ENCODE results near the gene PLIN5. TPM values are rescaled to one million over a fixed set of nuclear protein-coding genes. Genes with fewer than 3 reads are reported as not detected.

PLIN5 gene
- total RNA-seq, 1 experiment from 2014 or later, result 8.1 TPM

DNA sequence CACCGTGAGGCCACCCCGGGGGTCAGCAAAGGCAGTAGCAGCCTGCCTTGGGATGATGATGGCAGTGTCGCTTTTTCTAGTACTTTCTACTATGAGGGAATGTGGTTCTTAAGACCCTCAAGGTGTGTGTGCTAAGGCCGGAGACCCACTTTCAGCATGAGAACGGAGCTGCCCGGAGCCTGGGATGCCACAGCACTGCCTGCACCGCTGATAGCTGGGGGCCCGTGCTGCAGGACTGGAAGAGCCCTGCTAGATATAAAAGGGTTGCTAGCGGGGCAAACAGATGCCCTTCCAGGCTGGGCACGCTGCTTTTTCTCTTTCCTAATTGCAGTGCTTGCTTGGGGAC lies 31.2 kb downstream of the PLIN5 start:
- no peak overlapping the region for H2AFZ ChIP-seq (ENCODE audit: low read depth, low read length, poor library complexity, severe bottlenecking)
- no peaks in the 10 kb centered on the region for H3K27me3 ChIP-seq (ENCODE audit: insufficient read depth, low read length)
- ATAC-seq (no peak), DNase-seq (ENCODE audit: low read depth, low spot score) (no peak)
- H3K27ac ChIP-seq (ENCODE audit: low read depth, low read length), result no peak overlapping the region
- BruUV-seq (replicated peaks), result no TSS peak
- no peaks in the 10 kb centered on the region for H3K9me3 ChIP-seq (ENCODE audit: control insufficient read depth in 1 of 2, insufficient read depth in 1 of 2, low read depth in 1 of 2, low read length in 2 of 2)
- CTCF ChIA-PET, result interaction anchor here (1.2 kb wide), 1 partner anchor 237 kb away, joined by 3 read pairs; no protein-coding TSS in a partner anchor
- H3K4me1 ChIP-seq (ENCODE audit: control insufficient read depth in 1 of 2, insufficient read depth in 2 of 2, low read length in 2 of 2), result peaks cover 0 to 11% of the 10 kb centered on the region in 2 experiments; a peak in 2 of 4 replicates
- POLR2A ChIA-PET, result no interaction called here
- TF ChIP-seq ZNF274 (IDR thresholded peaks at IDR 0.05; ENCODE audit: low read depth, low read length), result no peak
- TF ChIP-seq POLR2AphosphoS5 (IDR thresholded peaks at IDR 0.05; ENCODE audit: low read depth, low read length), result no peak
- TF ChIP-seq SRF (IDR thresholded peaks at IDR 0.05; ENCODE audit: low read depth), result no peak
- no peak for TF ChIP-seq ELF1 (IDR thresholded peaks at IDR 0.05; ENCODE audit: borderline replicate concordance, low read depth)
- TF ChIP-seq, protein P1, sequence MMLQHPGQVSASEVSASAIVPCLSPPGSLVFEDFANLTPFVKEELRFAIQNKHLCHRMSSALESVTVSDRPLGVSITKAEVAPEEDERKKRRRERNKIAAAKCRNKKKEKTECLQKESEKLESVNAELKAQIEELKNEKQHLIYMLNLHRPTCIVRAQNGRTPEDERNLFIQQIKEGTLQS (IDR thresholded peaks at IDR 0.05), result no peak
- TF ChIP-seq POLR2A (IDR thresholded peaks at IDR 0.05; ENCODE audit: borderline replicate concordance, extremely low read depth, insufficient read depth, insufficient read length), result no peak
- TF ChIP-seq, protein P2, sequence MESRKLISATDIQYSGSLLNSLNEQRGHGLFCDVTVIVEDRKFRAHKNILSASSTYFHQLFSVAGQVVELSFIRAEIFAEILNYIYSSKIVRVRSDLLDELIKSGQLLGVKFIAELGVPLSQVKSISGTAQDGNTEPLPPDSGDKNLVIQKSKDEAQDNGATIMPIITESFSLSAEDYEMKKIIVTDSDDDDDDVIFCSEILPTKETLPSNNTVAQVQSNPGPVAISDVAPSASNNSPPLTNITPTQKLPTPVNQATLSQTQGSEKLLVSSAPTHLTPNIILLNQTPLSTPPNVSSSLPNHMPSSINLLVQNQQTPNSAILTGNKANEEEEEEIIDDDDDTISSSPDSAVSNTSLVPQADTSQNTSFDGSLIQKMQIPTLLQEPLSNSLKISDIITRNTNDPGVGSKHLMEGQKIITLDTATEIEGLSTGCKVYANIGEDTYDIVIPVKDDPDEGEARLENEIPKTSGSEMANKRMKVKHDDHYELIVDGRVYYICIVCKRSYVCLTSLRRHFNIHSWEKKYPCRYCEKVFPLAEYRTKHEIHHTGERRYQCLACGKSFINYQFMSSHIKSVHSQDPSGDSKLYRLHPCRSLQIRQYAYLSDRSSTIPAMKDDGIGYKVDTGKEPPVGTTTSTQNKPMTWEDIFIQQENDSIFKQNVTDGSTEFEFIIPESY (IDR thresholded peaks at IDR 0.05; ENCODE audit: extremely low read depth, insufficient replicate concordance, low read length), result no peak
- no peak for TF ChIP-seq REST (IDR thresholded peaks at IDR 0.05; ENCODE audit: low read depth)
- no peak for TF ChIP-seq TCF7L2 (IDR thresholded peaks at IDR 0.05; ENCODE audit: borderline replicate concordance, extremely low read depth, insufficient read depth, insufficient read length)
- TF ChIP-seq EGR1 (IDR thresholded peaks at IDR 0.05; ENCODE audit: low read depth), result no peak
- no peak for TF ChIP-seq EZH2 (IDR thresholded peaks at IDR 0.05)
- TF ChIP-seq RAD21 (IDR thresholded peaks at IDR 0.05; ENCODE audit: low read depth), result no peak
- no peak for TF ChIP-seq ZFX (IDR thresholded peaks at IDR 0.05)
- no peak for TF ChIP-seq SP1 (IDR thresholded peaks at IDR 0.05; ENCODE audit: low read depth)
- TF ChIP-seq, protein P3, sequence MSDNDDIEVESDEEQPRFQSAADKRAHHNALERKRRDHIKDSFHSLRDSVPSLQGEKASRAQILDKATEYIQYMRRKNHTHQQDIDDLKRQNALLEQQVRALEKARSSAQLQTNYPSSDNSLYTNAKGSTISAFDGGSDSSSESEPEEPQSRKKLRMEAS (IDR thresholded peaks at IDR 0.05), result no peak
- H3K9ac ChIP-seq (ENCODE audit: low read length), result no peak overlapping the region
- H3K4me3 ChIP-seq (replicated peaks in 1 of 2; ENCODE audit: low read depth in 1 of 2, low read length in 2 of 2), result no peak overlapping the region
- H3K36me3 ChIP-seq (ENCODE audit: control insufficient read depth in 1 of 2, insufficient read depth in 2 of 2, low read length in 2 of 2), result peaks cover 0 to 3% of the 10 kb centered on the region in 2 experiments; a peak in 1 of 4 replicates
- RAD21 ChIA-PET (ENCODE audit: low non-redundant PET in 1 of 2, low total read pairs in 2 of 2, uncharacterized antibody in 2 of 2, unreplicated experiment in 2 of 2), result no interaction called here
- H3K79me2 ChIP-seq (ENCODE audit: insufficient read depth, low read length), result no peaks in the 10 kb centered on the region
- intact Hi-C loops (cut with micrococcal nuclease), result no loop called here
- no peaks in the 10 kb centered on the region for H4K20me1 ChIP-seq (ENCODE audit: insufficient read depth)
- no peaks in the 10 kb centered on the region for H3K9me2 ChIP-seq (ENCODE audit: insufficient read depth)
- no peak overlapping the region for H3K4me2 ChIP-seq (ENCODE audit: low read length)

All from HCT116 (cell line).